Activated naive CD8-positive, alpha-beta T cell treated with anti-CD3 and anti-CD28 coated beads, Interleukin-2, amount 50 U/mL, for 24 hours (primary cell): Measurements from ENCODE around the gene NPSR1.
"Not testable (repeated sequence)": the region's sequence is repeated elsewhere in the genome, so short reads cannot be mapped to it uniquely, and the experiment has no call there.

Experiments
- ATAC-seq: fragments of 150-1000 bp; cut with Tn5 transposase; one replicate; pipeline ENCODE4 v1.10.0; 2021
- DNase-seq: peaks from one replicate; pipeline ENCODE4 v3.0.0; 2021
- H3K27ac Mint-ChIP-seq: one replicate; pipeline ENCODE4 v1.8.0; 2021; ENCODE audit warnings: mild to moderate bottlenecking, mixed read lengths
- H3K27me3 Mint-ChIP-seq: one replicate; pipeline ENCODE4 v1.8.0; 2021; ENCODE audit warnings: mixed read lengths
- H3K36me3 Mint-ChIP-seq: one replicate; pipeline ENCODE4 v1.8.0; 2021; ENCODE audit warnings: low read depth, mixed read lengths
- H3K4me1 Mint-ChIP-seq: one replicate; pipeline ENCODE4 v1.8.0; 2021; ENCODE audit warnings: mixed read lengths
- H3K4me3 Mint-ChIP-seq: one replicate; pipeline ENCODE4 v1.8.0; 2021; ENCODE audit warnings: mild to moderate bottlenecking, moderate library complexity, mixed read lengths
- H3K9me3 Mint-ChIP-seq: one replicate; pipeline ENCODE4 v1.8.0; 2021; ENCODE audit warnings: mixed read lengths

Gene NPSR1

DNA sequence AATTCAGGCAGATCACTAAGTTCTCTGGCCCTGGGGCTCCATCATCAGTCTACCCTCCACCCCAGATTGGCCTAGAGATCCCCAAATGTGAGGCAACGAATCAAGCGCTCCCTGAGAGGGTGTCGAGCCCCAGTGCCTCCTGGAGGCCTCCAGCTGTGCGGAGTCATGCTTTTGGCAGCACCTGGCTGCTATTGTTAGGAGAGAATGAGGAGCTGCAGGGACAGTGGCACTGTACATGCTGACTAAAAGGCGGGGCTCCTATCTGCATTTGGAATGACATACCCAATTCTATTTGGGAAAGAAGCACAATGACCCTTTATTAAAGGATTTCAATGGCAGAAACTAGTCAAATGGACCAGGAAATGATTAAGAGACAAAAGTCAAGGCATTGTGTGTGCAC lies 217.5 kb downstream of the NPSR1 start:
- H3K9me3 Mint-ChIP-seq = peaks cover 19% of the 10 kb centered on the region
- no peaks in the 10 kb centered on the region for H3K27me3 Mint-ChIP-seq
- H3K4me1 Mint-ChIP-seq = no peaks in the 10 kb centered on the region
- no peak overlapping the region for H3K27ac Mint-ChIP-seq
- DNase-seq (no peak), ATAC-seq (no peak)
- H3K4me3 Mint-ChIP-seq = no peak overlapping the region
- H3K36me3 Mint-ChIP-seq = no peaks in the 10 kb centered on the region

- H3K9me3 Mint-ChIP-seq = peaks cover 14% of the 10 kb centered on the region
- not testable (repeated sequence) for H3K4me3 Mint-ChIP-seq, H3K36me3 Mint-ChIP-seq
Observed at GRCh38 chr7:34878944-34879735, 221.1 kb downstream of the NPSR1 start.

GRCh38 chr7:34879871-34880270 lies 221.9 kb downstream of the NPSR1 start:
- H3K27me3 Mint-ChIP-seq = peaks cover 2% of the 10 kb centered on the region

More at GRCh38 chr7:34878944-34879735, 221.1 kb downstream of the NPSR1 start:
- not testable (repeated sequence) for H3K27me3 Mint-ChIP-seq, H3K4me1 Mint-ChIP-seq, H3K27ac Mint-ChIP-seq, DNase-seq, ATAC-seq

GRCh38 chr7:34883855-34884254 lies 225.8 kb downstream of the NPSR1 start:
- H3K36me3 Mint-ChIP-seq, H3K4me3 Mint-ChIP-seq, ATAC-seq, DNase-seq, H3K27ac Mint-ChIP-seq, H3K4me1 Mint-ChIP-seq, H3K27me3 Mint-ChIP-seq: not testable (repeated sequence)
- peaks cover 20% of the 10 kb centered on the region for H3K9me3 Mint-ChIP-seq

More at GRCh38 chr7:34879871-34880270, 221.9 kb downstream of the NPSR1 start:
- H3K27ac Mint-ChIP-seq = no peak overlapping the region
- ATAC-seq (no peak), DNase-seq (no peak)
- H3K4me1 Mint-ChIP-seq = no peaks in the 10 kb centered on the region
- H3K4me3 Mint-ChIP-seq = no peak overlapping the region
- H3K9me3 Mint-ChIP-seq = peaks cover 15% of the 10 kb centered on the region
- H3K36me3 Mint-ChIP-seq = peaks cover 4% of the 10 kb centered on the region

DNA sequence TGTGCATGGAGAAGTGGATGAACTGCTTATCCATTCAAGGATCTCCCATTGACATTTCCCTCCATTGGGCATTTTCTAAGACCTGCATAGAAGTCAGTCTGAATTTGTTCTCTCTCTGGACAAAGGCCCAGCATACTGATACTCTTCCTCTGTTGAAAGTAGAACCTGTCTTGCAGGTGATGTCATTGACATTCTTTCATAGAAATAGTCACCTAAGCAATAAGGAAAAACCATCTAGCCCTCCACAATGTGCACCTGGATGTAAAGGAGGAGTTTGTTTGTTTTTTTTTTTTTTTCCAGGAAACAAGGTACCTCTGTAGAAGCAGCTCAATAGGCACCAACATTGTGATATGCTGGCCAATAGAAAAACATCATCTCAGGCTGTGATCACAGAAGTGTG lies 228.8 kb downstream of the NPSR1 start:
- peaks cover 17% of the 10 kb centered on the region for H3K9me3 Mint-ChIP-seq
- no peaks in the 10 kb centered on the region for H3K27me3 Mint-ChIP-seq
- H3K4me3 Mint-ChIP-seq = no peak overlapping the region
- peaks cover 4% of the 10 kb centered on the region for H3K36me3 Mint-ChIP-seq
- no peak for ATAC-seq
- H3K27ac Mint-ChIP-seq = no peak overlapping the region
- H3K4me1 Mint-ChIP-seq = no peaks in the 10 kb centered on the region
- DNase-seq = no peak

DNA sequence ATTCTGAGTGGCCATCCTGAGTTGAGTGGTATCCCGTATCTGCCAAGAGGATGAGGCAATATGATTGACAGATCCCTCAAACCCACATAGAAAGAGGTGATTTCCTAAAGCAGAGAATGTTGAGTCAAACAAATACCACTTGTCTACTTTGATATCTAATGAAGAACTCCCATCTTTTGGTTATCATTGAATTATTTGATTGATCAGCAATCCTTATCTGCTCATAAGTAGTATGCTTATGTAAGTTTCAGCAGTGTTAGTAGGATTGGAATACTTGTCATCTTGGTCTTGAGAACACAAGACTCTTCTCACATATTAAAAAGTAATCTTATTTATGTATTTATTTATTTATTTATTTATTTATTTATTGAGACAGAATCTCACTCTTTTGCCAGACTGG lies 231.9 kb downstream of the NPSR1 start:
- DNase-seq = no peak
- Mint-ChIP-seq H3K27me3 (no peaks in the 10 kb centered on the region), H3K4me3 (no peak overlapping the region), H3K9me3 (peaks cover 15% of the 10 kb centered on the region), H3K27ac (no peak overlapping the region), H3K36me3 (peaks cover 4% of the 10 kb centered on the region), H3K4me1 (no peaks in the 10 kb centered on the region)
- no peak for ATAC-seq

GRCh38 chr7:34895202-34895601 lies 237.2 kb downstream of the NPSR1 start:
- no peak overlapping the region for H3K4me3 Mint-ChIP-seq
- ATAC-seq (no peak), DNase-seq (no peak)
- peaks cover 20% of the 10 kb centered on the region for H3K9me3 Mint-ChIP-seq
- no peaks in the 10 kb centered on the region for H3K27me3 Mint-ChIP-seq
- H3K36me3 Mint-ChIP-seq = peaks cover 4% of the 10 kb centered on the region
- no peaks in the 10 kb centered on the region for H3K4me1 Mint-ChIP-seq
- H3K27ac Mint-ChIP-seq = no peak overlapping the region
